NCI-H2171 treated with DMSO at 0.1 percent for 48 hours (cell line): ENCODE data around the gene RRP1.

Experiments
- DNase-seq: peaks from one replicate; lab custom pipeline; 2025; lab: John Stamatoyannopoulos, UW

Gene RRP1

DNA sequence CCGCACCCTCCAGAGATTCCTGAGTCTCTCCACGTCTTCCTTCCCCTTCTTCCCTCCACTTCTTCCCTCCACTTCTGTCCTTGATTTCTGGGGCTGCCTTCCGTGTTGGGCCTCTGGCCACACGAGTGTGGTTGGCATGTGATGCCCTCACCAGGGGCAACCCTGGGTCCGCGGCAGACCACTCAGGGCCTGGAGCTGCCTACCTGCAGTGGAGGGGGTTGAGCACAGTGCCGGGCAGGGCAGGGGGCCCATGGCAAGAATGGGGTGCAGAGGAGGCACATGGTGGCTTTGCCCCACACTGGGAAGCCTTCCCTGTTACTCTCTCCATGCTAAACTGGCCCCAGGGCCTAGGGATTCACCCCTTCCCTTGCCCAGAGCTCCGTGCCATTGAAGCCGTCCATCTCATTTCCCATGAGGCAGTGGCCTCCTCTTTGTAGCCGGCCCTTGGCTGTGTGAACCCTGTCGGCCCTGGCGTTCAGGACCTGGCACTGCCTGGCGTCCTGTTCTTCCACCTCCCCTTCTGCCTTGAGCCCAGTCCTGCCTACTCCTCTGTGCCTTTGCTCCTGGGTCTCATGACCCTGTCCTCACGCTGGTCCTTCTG lies 13.4 kb downstream of the RRP1 start:
- no peak for DNase-seq

DNA sequence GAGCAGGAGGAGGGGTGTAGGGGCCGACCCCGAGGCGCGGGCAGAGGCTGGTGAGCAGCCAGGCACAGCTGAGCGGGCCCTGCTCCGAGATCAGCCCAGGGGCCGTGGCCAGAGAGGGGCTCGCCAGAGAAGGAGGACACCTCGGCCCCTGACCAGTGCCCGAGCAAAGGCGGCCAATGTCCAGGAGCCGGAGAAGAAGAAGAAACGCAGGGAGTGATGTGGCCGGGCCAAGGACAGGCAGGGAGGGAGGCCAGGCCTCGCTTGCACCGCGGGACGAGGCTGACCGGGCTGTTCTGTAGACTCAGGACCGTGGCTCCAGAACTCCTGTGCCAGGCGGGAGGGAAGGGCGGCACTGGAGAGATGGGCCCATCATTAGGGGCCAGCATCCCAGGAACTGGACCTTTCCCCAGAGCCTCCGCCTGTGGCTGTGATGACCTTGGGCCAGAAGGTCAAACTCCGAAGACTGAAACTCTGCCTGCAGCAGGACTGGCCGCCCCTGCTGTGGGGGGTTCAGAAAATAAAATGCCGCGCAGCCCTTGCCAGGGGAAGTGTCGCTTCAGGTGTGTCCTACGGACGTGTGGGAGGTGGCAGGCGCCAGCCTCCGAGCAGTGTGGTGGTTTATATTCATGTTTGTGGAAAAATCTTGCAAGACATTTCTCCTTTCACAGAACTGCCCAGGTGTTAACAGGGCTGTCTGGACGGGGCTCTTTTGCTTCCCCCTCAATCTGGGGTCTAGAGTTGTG lies 14.4 kb downstream of the RRP1 start:
- no peak for DNase-seq

DNA sequence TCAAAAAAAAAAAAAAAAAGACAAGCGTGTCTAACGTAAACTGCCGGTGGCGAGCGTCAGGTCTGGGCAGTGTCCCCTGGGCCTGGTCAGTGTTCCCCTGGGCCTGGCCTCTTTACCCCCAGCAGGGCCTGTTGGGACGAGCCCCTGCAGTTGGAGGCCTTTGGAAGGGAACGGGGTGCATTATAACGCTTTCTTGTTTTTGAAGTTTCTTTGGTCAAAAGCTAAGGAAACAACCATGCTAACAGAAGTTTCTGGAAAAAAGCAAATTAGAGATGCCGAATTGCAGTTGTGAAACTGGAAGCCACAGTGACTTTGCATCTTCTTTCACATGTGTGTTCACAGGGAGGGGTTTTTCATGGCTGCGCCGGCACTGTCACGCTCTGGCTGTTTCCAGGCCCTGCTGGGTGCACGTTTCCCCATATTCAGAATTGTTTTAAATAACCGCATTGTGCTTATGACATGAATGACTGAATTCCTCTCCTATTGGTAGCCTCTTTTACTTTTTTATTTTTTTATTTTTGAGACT lies 16.0 kb downstream of the RRP1 start:
- no peak for DNase-seq

GRCh38 chr21:43806017-43806710 lies 16.8 kb downstream of the RRP1 start:
- DNase-seq = no peak

GRCh38 chr21:43808367-43808766 lies 19.0 kb downstream of the RRP1 start:
- no peak for DNase-seq

DNA sequence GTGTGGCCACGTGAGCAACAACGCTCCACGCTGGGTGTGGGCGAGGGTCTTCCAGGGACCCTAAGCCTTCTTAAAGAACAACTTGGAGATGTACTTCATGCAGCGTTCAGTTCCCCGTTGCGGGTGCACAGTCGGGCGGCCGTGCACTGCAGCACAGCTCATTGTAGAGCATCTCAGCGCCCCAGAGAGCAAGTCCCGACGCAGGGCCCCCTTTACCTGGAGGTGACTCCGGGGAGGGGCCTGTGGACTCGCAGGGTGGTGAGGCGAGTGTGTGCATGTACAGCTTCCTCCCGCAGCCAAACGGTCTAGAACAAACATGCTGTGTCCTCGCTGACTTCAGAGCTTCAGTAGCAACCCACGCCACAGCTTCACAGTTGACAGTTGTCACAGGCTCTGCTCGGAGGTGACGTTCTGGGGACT lies 19.5 kb downstream of the RRP1 start:
- no peak for DNase-seq

GRCh38 chr21:43809346-43809799 lies 20.0 kb downstream of the RRP1 start:
- no peak for DNase-seq

GRCh38 chr21:43809853-43810504 lies 20.6 kb downstream of the RRP1 start:
- no peak for DNase-seq

GRCh38 chr21:43810505-43811261 lies 21.3 kb downstream of the RRP1 start:
- peak; percentile 84 for DNase-seq

- DNase-seq = peak; percentile 63
These were observed 22.1 kb downstream of the RRP1 start for GRCh38 chr21:43811262-43812105.

GRCh38 chr21:43812139-43812821 lies 22.9 kb downstream of the RRP1 start:
- peak; percentile 93 for DNase-seq

DNA sequence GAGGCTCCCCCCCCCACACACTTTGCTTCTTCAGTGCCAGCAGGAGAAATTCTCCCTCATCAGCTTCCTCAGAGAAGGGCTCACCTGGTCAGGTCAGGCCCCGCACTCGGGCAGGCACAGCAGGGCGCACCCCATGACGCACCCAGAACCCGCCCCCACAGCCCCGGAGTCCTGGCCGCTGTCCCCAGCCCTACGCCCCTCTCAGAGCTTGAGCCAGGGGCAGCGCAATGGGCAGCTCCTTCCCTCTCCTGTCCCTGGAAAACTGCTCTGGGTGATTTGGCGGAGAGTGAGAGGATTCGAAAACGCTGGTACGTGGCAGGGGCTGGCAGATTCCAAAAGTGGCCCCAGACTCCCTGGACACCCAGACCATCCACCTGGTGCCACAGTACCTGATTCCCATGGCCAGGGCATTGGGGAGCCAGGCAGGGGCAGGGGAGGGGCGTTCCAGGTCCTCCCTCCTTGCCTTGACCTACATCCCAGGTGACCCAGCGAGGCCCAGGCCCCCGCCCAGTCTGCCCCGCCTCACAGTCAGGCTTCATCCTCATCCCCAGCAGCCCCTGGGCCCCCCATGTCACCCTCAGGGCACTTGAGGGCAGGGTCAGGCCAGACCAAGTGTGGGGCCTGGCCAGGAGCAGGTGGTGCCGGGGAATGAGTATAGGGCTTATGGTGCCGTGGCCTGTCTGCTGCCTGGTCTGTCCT lies 23.7 kb downstream of the RRP1 start:
- no peak for DNase-seq

- DNase-seq = no peak
These were observed 24.2 kb downstream of the RRP1 start for GRCh38 chr21:43813656-43813980.

DNA sequence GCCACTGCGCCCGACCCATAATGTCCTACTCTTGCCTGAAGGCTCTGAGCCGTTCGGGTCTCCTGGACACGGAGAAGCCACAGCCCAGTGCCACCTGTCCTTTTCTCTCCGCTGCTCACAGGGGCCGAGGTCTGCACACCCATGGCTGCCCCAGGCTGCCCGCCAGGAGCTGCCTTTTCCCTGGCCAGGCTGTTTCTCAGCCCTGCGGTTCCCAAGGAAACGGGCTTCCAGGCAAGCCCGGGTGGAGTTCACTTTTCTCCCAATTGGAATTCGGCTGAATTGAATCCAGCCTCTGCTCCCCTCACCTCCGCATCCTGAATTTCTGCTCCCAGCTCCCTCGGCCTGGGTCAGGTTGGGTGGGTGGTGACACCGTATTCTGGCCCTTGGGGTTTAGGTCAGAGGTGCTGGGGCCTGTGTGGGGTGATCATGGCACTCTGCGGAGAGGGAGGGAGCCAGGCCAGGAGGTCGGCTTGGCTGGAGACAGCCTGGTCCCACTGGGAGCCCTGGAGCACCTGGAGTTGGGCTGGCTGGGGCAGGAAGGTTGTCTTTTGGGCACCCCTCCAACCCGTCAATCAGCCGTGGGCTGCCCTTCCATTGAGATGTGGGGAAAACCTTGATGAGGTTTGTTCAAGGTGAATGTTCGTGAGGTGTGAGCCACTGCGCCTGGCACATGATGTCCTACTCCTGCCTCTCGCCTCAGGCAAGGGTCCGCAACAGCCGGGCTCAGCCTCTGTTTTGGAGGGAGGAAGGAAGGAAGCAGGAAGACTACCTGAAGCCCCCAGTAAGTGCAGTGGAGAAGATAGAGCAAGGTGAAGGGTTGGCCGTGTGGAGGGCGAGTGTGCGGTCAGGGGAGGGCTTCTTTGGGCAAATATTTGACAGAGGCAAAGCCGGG lies 25.1 kb downstream of the RRP1 start:
- DNase-seq = no peak

GRCh38 chr21:43815107-43815613 lies 25.8 kb downstream of the RRP1 start:
- DNase-seq = no peak

- no peak for DNase-seq
These were observed 26.6 kb downstream of the RRP1 start for GRCh38 chr21:43815991-43816390.

DNA sequence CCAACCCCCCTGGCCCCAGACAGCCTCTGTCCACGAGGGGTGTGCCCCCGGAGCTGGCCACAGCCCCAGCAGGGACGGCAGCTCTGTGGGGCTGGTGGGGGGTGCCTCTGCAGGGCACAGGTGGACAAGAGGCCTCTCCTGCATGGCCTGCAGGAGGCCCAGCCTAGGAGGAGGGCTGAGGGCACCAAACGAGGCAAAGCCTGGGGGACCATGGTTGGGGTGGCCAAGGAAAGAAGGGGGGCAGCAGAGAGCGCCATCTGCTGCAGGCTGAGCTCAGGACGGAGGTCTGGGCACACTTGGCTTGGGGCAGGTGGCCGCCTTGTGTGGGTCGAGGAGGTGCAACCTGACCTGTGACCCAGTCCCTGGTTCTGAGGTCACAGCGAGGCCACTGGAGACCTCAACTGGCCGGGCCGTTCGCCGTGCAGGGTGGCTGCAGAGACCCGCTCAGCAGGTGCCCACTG lies 27.3 kb downstream of the RRP1 start:
- DNase-seq = no peak
